Ectodermal cell (in vitro differentiated cells): ENCODE data around the gene TLL1.

Experiments
- H3K27ac ChIP-seq: 2 replicates; pipeline ENCODE4 v1.7.0; 2013; ENCODE audit warnings: mild to moderate bottlenecking, low read depth, low read length; ENCODE audit not compliant: insufficient read depth, poor library complexity, severe bottlenecking
- H3K27me3 ChIP-seq: 2 replicates; pipeline ENCODE4 v1.7.0; 2013; ENCODE audit warnings: mild to moderate bottlenecking, low read length; ENCODE audit not compliant: insufficient read depth, control insufficient read depth, poor library complexity, severe bottlenecking
- H3K36me3 ChIP-seq: one replicate; pipeline ENCODE4 v1.7.0; 2013; ENCODE audit warnings: low read length; ENCODE audit not compliant: control insufficient read depth, insufficient read depth
- H3K4me1 ChIP-seq: one replicate; pipeline ENCODE4 v1.7.0; 2013; ENCODE audit warnings: low read length; ENCODE audit not compliant: control insufficient read depth, insufficient read depth
- H3K4me3 ChIP-seq: 2 replicates; pipeline ENCODE4 v1.7.0; 2013; ENCODE audit warnings: low read depth, low read length, control low read depth; ENCODE audit not compliant: insufficient read depth
- H3K9me3 ChIP-seq: 2 replicates; pipeline ENCODE4 v1.7.0; 2013; ENCODE audit warnings: mild to moderate bottlenecking, low read length, moderate library complexity; ENCODE audit not compliant: control insufficient read depth
- WGBS, 2 experiments: methylation state at CpG; one replicate each; pipeline ENCODE4 v1.1.7; 2013; ENCODE audit warnings: missing lambda C conversion rate in 2 of 2; 5-methylcytosine and 5-hydroxymethylcytosine counted together

TLL1 gene

DNA sequence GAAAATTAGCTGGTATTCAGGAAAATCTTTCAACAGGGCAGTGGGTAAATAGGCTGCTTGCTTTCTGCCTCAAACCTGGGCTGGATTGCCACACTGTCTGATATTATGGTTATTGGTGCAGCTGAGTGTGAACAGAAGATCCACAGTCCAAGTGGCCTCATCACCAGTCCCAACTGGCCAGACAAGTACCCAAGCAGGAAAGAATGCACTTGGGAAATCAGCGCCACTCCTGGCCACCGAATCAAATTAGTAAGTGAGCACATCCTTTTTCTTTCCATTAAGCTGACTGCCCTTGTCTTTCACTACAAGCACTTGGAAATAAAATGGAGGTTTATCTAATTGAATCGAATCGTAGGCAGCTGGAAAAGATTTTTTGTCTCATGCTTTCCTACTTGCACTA is 204.7 kb downstream of the TLL1 start:
- 92 to 95% methylated on average over 4 of the region's 4 CpGs for WGBS, 2 experiments
- Histone ChIP-seq H3K4me3 (no peak overlapping the region), H3K27me3 (no peaks in the 10 kb centered on the region), H3K9me3 (no peaks in the 10 kb centered on the region), H3K4me1 (no peaks in the 10 kb centered on the region), H3K36me3 (no peaks in the 10 kb centered on the region), H3K27ac (no peak overlapping the region)

GRCh38 chr4:166078383-166078782 is 205.3 kb downstream of the TLL1 start:
- WGBS, 2 experiments: 93% methylated on average over 3 of the region's 3 CpGs; no CpG with 5 or more reads in 1 of the 2 experiments

DNA sequence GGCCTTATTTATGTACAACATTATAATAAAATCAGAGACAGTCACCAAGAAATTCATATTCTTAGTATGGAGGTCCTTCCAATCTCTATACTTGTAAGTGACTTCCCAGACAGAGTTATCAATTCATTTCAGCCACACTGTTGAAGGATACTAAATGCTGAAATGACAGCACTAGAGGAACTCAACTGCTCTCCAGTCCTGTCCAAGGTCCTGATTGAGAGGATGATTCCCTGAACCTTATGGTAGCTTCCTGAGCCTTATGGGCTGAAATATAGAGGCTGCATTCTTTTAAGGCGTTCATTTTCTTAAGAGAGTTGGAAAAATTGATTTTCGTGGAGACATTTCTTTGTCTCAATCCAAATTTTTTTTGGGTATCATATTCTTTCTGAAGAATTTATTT is 205.9 kb downstream of the TLL1 start:
- no peaks in the 10 kb centered on the region for H3K36me3 ChIP-seq
- no peaks in the 10 kb centered on the region for H3K27me3 ChIP-seq
- H3K9me3 ChIP-seq: no peaks in the 10 kb centered on the region
- H3K4me1 ChIP-seq: no peaks in the 10 kb centered on the region
- no peak overlapping the region for H3K27ac ChIP-seq
- 87 to 94% methylated on average over 2 of the region's 2 CpGs for WGBS, 2 experiments
- no peak overlapping the region for H3K4me3 ChIP-seq

More at GRCh38 chr4:166078383-166078782, 205.3 kb downstream of the TLL1 start:
- no peak overlapping the region for H3K27ac ChIP-seq
- no peaks in the 10 kb centered on the region for H3K27me3 ChIP-seq
- no peaks in the 10 kb centered on the region for H3K36me3 ChIP-seq
- H3K4me1 ChIP-seq: no peaks in the 10 kb centered on the region
- no peaks in the 10 kb centered on the region for H3K9me3 ChIP-seq
- H3K4me3 ChIP-seq: no peak overlapping the region

DNA sequence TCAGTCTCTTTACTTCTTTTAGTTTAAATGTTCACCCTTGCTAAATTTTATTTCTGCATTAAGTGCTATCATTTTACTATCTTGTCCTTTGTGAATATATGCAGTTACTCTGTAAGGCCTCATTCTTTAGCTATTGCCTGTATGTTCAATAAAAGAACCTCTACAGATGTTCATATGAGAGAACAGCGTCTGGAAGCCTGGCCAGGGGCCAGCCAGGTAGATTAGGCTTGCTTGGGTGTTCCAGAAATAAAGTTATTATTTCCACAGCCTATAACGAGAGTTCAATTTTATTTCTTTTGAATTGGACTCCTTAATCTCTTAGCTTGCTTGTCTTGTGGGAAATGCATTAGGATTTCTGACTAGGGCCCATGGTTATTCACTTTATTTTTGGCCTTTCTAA is 214.5 kb downstream of the TLL1 start:
- Histone ChIP-seq H3K4me3 (no peak overlapping the region), H3K27me3 (no peaks in the 10 kb centered on the region), H3K27ac (no peak overlapping the region), H3K9me3 (no peaks in the 10 kb centered on the region), H3K4me1 (no peaks in the 10 kb centered on the region), H3K36me3 (no peaks in the 10 kb centered on the region)
- 98 to 100% methylated on average over 1 to 2 of the region's 2 CpGs for WGBS, 2 experiments

DNA sequence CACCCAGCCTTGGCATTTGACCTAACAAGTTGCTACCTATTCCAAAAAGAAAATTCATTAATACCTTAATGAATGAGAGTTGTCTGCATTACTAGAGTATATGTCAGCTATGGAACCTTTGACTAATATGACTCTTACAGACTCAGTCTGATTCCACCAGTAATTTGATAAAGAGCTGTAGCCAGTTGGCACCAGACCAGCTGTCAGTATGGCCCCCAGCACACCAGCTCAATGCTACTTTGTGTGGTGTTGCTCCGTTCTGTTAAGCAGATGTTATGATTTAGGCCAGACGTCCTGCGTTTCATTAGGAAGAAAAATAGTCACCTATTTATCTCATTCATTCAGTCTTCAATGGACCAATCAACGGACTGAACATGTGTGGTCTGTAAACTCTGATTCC is 215.5 kb downstream of the TLL1 start:
- Histone ChIP-seq H3K27ac (no peak overlapping the region), H3K4me1 (no peaks in the 10 kb centered on the region), H3K4me3 (no peak overlapping the region), H3K9me3 (no peaks in the 10 kb centered on the region), H3K36me3 (no peaks in the 10 kb centered on the region), H3K27me3 (no peaks in the 10 kb centered on the region)
- 68 to 69% methylated on average over 4 of the region's 4 CpGs for WGBS, 2 experiments

GRCh38 chr4:166091146-166091545 is 218.1 kb downstream of the TLL1 start:
- Histone ChIP-seq H3K27ac (no peak overlapping the region), H3K4me1 (no peaks in the 10 kb centered on the region), H3K9me3 (no peaks in the 10 kb centered on the region), H3K27me3 (no peaks in the 10 kb centered on the region), H3K4me3 (no peak overlapping the region), H3K36me3 (no peaks in the 10 kb centered on the region)
- 83 to 84% methylated on average over 3 of the region's 3 CpGs for whole genome bisulfite sequencing, 2 experiments

GRCh38 chr4:166091912-166092510 is 219.0 kb downstream of the TLL1 start:
- Histone ChIP-seq H3K4me3 (no peak overlapping the region), H3K27ac (no peak overlapping the region), H3K36me3 (no peaks in the 10 kb centered on the region), H3K27me3 (no peaks in the 10 kb centered on the region), H3K4me1 (no peaks in the 10 kb centered on the region), H3K9me3 (no peaks in the 10 kb centered on the region)
- WGBS, 2 experiments: no CpG with 5 or more reads among the region's 2 CpGs

DNA sequence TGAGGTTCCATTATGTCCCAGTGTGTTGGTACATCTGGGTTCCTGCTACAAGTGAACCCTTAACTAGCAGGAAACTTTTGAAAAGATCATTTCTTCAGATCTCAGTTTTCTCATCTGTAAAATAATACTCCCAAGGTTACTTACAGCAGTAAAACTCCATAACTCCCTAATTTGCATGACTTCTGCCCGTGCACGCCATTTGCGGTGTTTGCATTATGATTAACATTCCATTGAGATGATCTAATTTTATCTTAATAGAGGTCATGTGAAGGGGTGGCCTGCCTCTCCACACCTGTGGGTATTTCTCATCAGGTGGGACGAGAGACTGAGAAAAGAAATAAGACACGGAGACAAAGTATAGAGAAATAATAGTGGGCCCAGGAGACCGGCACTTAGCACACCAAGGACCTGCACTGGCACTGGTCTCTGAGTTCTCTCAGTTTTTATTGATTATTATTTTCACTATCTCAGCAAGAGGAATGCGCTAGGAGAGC is 219.8 kb downstream of the TLL1 start:
- WGBS, 2 experiments: 84 to 92% methylated on average over 4 to 7 of the region's 7 CpGs
- Histone ChIP-seq H3K36me3 (no peaks in the 10 kb centered on the region), H3K27ac (no peak overlapping the region), H3K4me3 (no peak overlapping the region), H3K27me3 (no peaks in the 10 kb centered on the region), H3K4me1 (no peaks in the 10 kb centered on the region), H3K9me3 (no peaks in the 10 kb centered on the region)

DNA sequence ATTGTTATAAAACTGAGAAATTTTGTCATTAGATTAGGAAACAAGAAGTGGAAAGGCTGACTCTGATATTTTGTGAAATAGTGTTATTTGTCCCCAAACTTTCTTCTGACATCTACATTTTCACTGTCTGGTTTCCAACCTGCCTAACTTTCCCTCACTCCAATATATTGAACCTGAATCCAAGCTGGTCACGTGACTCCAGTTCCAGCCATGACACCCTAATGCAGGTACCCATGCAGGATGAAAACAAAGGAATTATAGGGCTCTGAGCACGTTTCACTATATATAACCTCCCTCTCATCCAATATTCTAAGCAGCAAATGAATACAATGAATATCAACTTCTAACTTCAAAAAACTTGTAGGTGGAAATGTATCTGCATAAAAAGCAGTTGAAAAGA is 231.6 kb downstream of the TLL1 start:
- WGBS, 2 experiments: 88 to 97% methylated on average over 1 to 2 of the region's 2 CpGs
- Histone ChIP-seq H3K36me3 (no peaks in the 10 kb centered on the region), H3K27ac (no peak overlapping the region), H3K27me3 (no peaks in the 10 kb centered on the region), H3K4me1 (no peaks in the 10 kb centered on the region), H3K9me3 (no peaks in the 10 kb centered on the region), H3K4me3 (no peak overlapping the region)

- Histone ChIP-seq H3K9me3 (no peaks in the 10 kb centered on the region), H3K27ac (no peak overlapping the region), H3K27me3 (no peaks in the 10 kb centered on the region), H3K4me3 (no peak overlapping the region), H3K4me1 (no peaks in the 10 kb centered on the region), H3K36me3 (no peaks in the 10 kb centered on the region)
- WGBS, 2 experiments: 94 to 100% methylated on average over 1 to 3 of the region's 3 CpGs
Observed at GRCh38 chr4:166121897-166122296, 248.9 kb downstream of the TLL1 start.

- Histone ChIP-seq H3K9me3 (no peaks in the 10 kb centered on the region), H3K27me3 (no peaks in the 10 kb centered on the region), H3K4me1 (no peaks in the 10 kb centered on the region), H3K27ac (no peak overlapping the region), H3K4me3 (no peak overlapping the region), H3K36me3 (no peaks in the 10 kb centered on the region)
Observed at GRCh38 chr4:166123546-166123945, 250.5 kb downstream of the TLL1 start.
